ENCODE results near the gene BIVM. TPM values are rescaled to one million over a fixed set of nuclear protein-coding genes. Genes with fewer than 3 reads are reported as not detected.

Gene BIVM
- total RNA-seq, 2 experiments from 2014 or later: 17.3 to 18.4 TPM

DNA sequence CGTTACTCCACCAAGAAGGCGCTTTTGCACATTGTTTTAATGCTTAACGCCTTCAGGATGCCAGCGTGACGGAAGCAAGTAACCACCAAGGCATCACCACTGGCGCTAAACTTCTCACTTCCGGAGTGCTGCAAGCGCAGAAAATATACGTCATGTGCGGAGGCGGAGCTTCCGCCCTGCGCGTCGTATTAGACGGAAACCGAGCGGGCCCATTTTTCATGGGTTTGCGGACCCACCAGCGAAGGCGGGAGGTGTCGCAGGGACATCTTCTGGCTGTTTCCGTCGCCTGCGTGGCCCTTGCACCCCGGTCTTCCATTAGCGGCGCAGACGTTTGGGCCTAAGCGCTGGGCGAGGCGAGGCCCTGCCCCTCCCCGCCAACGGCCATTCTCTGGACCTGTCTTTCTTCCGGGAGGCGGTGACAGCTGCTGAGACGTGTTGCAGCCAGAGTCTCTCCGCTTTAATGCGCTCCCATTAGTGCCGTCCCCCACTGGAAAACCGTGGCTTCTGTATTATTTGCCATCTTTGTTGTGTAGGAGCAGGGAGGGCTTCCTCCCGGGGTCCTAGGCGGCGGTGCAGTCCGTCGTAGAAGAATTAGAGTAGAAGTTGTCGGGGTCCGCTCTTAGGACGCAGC lies 46.8 kb downstream of the BIVM start, which contains the start of gene ERCC5:
Gene ERCC5, plus strand, starts transcription at position 403 of the 631 bp plus-strand sequence. CDS start 235 bp downstream, outside the sequence.
- Mint-ChIP-seq H3K4me1 (ENCODE audit: low read depth) (peaks cover 31% of the 10 kb centered on the region), H3K9me3 (no peaks in the 10 kb centered on the region), H3K27ac (peak within 1 kb of the TSS; percentile 94), H3K4me3 (peak within 1 kb of the TSS; percentile 92), H3K36me3 (ENCODE audit: low read depth) (peaks cover 14% of the 10 kb centered on the region), H3K27me3 (no peaks in the 10 kb centered on the region)
- ChIA-PET CTCF (interaction anchor here (0.7 to 3.2 kb wide), 18 partner anchors 11 to 290 kb away, joined by 3 to 15 read pairs (median 4); partner anchors contain the start of gene TPP2), POLR2A (interaction anchor here (0.7 to 2.7 kb wide), 18 partner anchors 9 to 451 kb away, joined by 3 to 31 read pairs (median 4); partner anchors contain the start of genes BIVM, POGLUT2, TEX30 and TPP2)
- ATAC-seq: peak; percentile 86
- TF ChIP-seq CTCF (IDR thresholded peaks at IDR 0.05): no peak
- DNase-seq: peak; percentile 97
- intact Hi-C loops (cut with micrococcal nuclease): loop anchor here (1.0 to 5.0 kb wide), 3 partner anchors 43 to 249 kb away; partner anchors contain the start of genes TEX30 and TPP2

DNA sequence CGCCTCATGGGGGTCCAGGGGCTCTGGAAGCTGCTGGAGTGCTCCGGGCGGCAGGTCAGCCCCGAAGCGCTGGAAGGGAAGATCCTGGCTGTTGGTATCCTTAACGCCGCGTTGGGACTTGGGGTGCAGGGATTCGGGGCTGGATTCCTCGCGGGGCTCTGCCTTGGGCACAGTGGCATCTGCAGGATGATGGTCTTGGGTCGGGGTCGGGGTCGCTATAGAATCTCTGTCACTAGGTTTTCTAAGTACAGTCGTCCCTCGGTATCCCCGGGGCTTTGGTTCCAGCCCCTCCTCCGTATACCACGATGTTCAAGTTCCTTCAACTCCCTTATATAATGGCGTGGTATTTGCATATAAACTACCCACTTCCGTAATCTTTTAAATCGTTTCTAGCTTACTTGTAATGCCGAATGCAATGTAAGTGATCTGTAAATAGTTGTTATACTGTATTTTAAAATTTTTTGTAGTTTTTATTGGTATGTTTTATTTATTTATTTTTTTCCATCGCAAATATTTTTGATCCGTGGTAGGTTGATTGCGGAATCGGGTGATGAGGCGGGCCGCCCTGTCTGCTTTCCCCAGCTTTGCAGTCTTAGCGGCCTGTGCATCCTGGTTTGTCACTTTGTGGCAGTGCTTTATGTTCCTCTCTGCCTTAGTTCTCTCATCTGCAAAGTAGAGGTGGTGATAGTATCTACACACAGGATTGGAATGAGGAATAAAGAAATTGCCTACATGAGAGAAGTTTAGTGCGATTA lies 47.5 kb downstream of the BIVM start:
- CTCF ChIA-PET: interaction anchor here (0.7 to 3.2 kb wide), 12 partner anchors 18 to 265 kb away, joined by 3 to 15 read pairs (median 4); partner anchors contain the start of gene TPP2
- Mint-ChIP-seq H3K27me3 (no peaks in the 10 kb centered on the region), H3K4me1 (ENCODE audit: low read depth) (peaks cover 31% of the 10 kb centered on the region), H3K9me3 (no peaks in the 10 kb centered on the region), H3K27ac (peak overlapping the region; percentile 94), H3K36me3 (ENCODE audit: low read depth) (peaks cover 14% of the 10 kb centered on the region), H3K4me3 (peak overlapping the region; percentile 92)
- DNase-seq: peak; percentile 70
- POLR2A ChIA-PET: interaction anchor here (1.0 to 2.7 kb wide), 14 partner anchors 8 to 451 kb away, joined by 3 to 31 read pairs (median 4); partner anchors contain the start of genes BIVM, POGLUT2, TEX30 and TPP2
- intact Hi-C loops (cut with micrococcal nuclease): loop anchor here (1.0 to 5.0 kb wide), 3 partner anchors 44 to 265 kb away; partner anchors contain the start of gene TEX30
- ATAC-seq: peak; percentile 42
- no peak for TF ChIP-seq CTCF (IDR thresholded peaks at IDR 0.05)

- Mint-ChIP-seq H3K9me3 (no peaks in the 10 kb centered on the region), H3K4me3 (peak overlapping the region; percentile 92), H3K4me1 (ENCODE audit: low read depth) (peaks cover 33% of the 10 kb centered on the region), H3K27me3 (no peaks in the 10 kb centered on the region), H3K27ac (peak overlapping the region; percentile 94), H3K36me3 (ENCODE audit: low read depth) (peaks cover 15% of the 10 kb centered on the region)
- TF ChIP-seq CTCF (IDR thresholded peaks at IDR 0.05): peak; percentile 87
- CTCF ChIA-PET: interaction anchor here (0.8 to 3.8 kb wide), 13 partner anchors 9 to 267 kb away, joined by 3 to 23 read pairs (median 4); no protein-coding TSS in a partner anchor
- POLR2A ChIA-PET: interaction anchor here (2.4 to 2.7 kb wide), 3 partner anchors 10 to 251 kb away, joined by 13 to 31 read pairs (median 23); partner anchors contain the start of genes TEX30 and TPP2
- DNase-seq (peak; percentile 36), ATAC-seq (no peak)
- intact Hi-C loops (cut with micrococcal nuclease): loop anchor here (1.0 to 5.0 kb wide), 3 partner anchors 45 to 266 kb away; partner anchors contain the start of gene TEX30
These were observed 48.6 kb downstream of the BIVM start for GRCh38 chr13:102847272-102848234.

DNA sequence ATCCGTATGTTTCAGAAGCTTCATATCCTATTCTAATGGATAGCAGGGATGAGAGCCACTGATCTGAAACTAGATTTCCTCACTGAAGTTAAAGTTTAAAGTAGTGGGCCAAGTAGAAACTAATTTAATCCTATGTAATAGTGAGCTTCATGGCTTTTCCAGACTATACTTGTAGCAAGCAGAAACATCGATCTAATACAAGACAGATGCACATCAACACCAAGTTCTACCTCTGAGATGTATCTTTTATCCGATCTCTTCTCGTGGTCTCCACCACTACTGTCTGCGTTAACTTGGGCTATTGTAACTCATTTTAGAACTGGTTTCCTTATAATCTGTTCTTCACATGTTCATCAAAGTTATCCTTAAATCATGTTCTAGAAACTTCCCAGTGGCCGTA lies 50.0 kb downstream of the BIVM start:
- DNase-seq (no peak), ATAC-seq (no peak)
- Mint-ChIP-seq H3K4me1 (ENCODE audit: low read depth) (peaks cover 39% of the 10 kb centered on the region), H3K9me3 (no peaks in the 10 kb centered on the region), H3K36me3 (ENCODE audit: low read depth) (peaks cover 21% of the 10 kb centered on the region), H3K27ac (peak overlapping the region; percentile 26), H3K4me3 (no peak overlapping the region), H3K27me3 (no peaks in the 10 kb centered on the region)
- no peak for TF ChIP-seq CTCF (IDR thresholded peaks at IDR 0.05)
- intact Hi-C loops (cut with micrococcal nuclease): loop anchor here (5.0 kb wide), 2 partner anchors 47 to 77 kb away; partner anchors contain the start of gene TEX30
- POLR2A ChIA-PET: interaction anchor here (0.8 to 1.0 kb wide), 2 partner anchors 76 to 255 kb away, joined by 3 read pairs; no protein-coding TSS in a partner anchor
- CTCF ChIA-PET: interaction anchor here (0.7 to 3.8 kb wide), 6 partner anchors 17 to 269 kb away, joined by 3 to 23 read pairs (median 10); no protein-coding TSS in a partner anchor

Measured in activated CD8-positive, alpha-beta T cell treated with anti-CD3 and anti-CD28 coated beads for 36 hours (primary cell).